ENCODE measurements around the gene BANP. TPM values are rescaled to one million over a fixed set of nuclear protein-coding genes. Genes with fewer than 3 reads are reported as not detected.

Gene BANP
- total and polyA plus RNA-seq, 2 experiments from 2014 or later: 22.8 to 23.8 TPM

DNA sequence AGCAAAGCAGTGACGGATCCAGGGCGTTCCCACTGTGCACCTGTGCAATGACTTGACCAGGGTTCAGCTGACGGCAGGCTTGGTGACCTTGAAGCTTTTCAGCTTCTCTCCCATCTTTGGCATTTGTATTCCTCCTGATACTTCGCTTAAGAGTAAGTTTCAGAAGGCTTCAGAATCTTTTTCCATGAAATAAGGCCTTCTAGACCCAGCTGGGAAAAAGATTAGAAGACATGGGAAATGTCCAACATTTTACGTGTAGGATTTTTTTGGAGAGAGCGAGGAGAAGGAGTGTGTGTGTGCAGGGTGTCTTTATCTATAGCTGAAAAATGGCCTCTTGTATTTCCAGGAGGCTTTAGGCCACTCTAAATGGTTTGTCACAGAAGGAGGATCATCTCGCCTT lies 104.1 kb downstream of the BANP start:
- H3K36me3 ChIP-seq (replicated peaks; ENCODE audit: insufficient read depth, low read depth): no peaks in the 10 kb centered on the region
- 92% methylated on average over 7 of the region's 7 CpGs for WGBS (ENCODE audit: low lambda C conversion rate, missing lambda C conversion rate)

DNA sequence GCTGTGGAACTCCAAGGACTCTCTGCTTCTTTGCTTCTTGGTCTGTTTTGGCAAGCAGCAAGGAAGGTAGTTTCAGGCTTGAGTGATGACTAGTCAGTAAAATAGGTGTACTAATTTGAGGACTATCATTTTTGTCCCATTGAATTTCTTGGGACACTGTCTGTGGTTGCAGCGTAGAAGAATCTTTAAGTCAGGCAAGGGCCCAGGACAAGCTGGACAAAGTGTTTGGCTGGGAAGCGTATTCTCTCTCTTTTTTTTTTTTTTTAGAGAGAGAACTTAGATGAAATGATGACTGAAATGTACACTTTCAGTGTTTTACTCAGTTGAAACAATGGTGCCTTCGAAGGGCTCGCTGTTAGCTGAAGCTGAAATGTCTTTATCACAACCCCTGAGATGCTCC lies 105.0 kb downstream of the BANP start:
- no peaks in the 10 kb centered on the region for H3K79me2 ChIP-seq
- no peaks in the 10 kb centered on the region for H3K9me2 ChIP-seq (replicated peaks; ENCODE audit: insufficient read depth)
- TF ChIP-seq, protein P1, sequence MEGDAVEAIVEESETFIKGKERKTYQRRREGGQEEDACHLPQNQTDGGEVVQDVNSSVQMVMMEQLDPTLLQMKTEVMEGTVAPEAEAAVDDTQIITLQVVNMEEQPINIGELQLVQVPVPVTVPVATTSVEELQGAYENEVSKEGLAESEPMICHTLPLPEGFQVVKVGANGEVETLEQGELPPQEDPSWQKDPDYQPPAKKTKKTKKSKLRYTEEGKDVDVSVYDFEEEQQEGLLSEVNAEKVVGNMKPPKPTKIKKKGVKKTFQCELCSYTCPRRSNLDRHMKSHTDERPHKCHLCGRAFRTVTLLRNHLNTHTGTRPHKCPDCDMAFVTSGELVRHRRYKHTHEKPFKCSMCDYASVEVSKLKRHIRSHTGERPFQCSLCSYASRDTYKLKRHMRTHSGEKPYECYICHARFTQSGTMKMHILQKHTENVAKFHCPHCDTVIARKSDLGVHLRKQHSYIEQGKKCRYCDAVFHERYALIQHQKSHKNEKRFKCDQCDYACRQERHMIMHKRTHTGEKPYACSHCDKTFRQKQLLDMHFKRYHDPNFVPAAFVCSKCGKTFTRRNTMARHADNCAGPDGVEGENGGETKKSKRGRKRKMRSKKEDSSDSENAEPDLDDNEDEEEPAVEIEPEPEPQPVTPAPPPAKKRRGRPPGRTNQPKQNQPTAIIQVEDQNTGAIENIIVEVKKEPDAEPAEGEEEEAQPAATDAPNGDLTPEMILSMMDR (IDR thresholded peaks at IDR 0.05; ENCODE audit: poor library complexity): no peak
- TF ChIP-seq EZH2phosphoT487 (IDR thresholded peaks at IDR 0.05; ENCODE audit: low read depth, severe bottlenecking, unreplicated experiment): no peak
- TF ChIP-seq EZH2 (IDR thresholded peaks at IDR 0.05; ENCODE audit: borderline replicate concordance): no peak
- H3K36me3 ChIP-seq (replicated peaks; ENCODE audit: insufficient read depth, low read depth): no peaks in the 10 kb centered on the region
- no peaks in the 10 kb centered on the region for H3K27me3 ChIP-seq
- 79% methylated on average over 4 of the region's 4 CpGs for WGBS (ENCODE audit: low lambda C conversion rate, missing lambda C conversion rate)
- no peaks in the 10 kb centered on the region for H3K4me1 ChIP-seq (ENCODE audit: insufficient read depth)
- no peak overlapping the region for H3K4me2 ChIP-seq
- no peak overlapping the region for H3K4me3 ChIP-seq
- no peaks in the 10 kb centered on the region for H3K9me3 ChIP-seq (ENCODE audit: low read depth)
- no peaks in the 10 kb centered on the region for H4K20me1 ChIP-seq (ENCODE audit: insufficient read depth, poor library complexity, severe bottlenecking)
- DNase-seq (ENCODE audit: low spot score): no peak
- H2AFZ ChIP-seq: no peak overlapping the region
- no peak overlapping the region for H3K27ac ChIP-seq

More for the DNA sequence above, 104.1 kb downstream of the BANP start:
- H2AFZ ChIP-seq: no peak overlapping the region
- H3K27me3 ChIP-seq: no peaks in the 10 kb centered on the region
- no peak overlapping the region for H3K4me3 ChIP-seq
- no peak for DNase-seq (ENCODE audit: low spot score)
- H3K79me2 ChIP-seq: no peaks in the 10 kb centered on the region
- no peaks in the 10 kb centered on the region for H4K20me1 ChIP-seq (ENCODE audit: insufficient read depth, poor library complexity, severe bottlenecking)
- no peaks in the 10 kb centered on the region for H3K9me3 ChIP-seq (ENCODE audit: low read depth)
- H3K4me2 ChIP-seq: no peak overlapping the region
- TF ChIP-seq EZH2phosphoT487 (IDR thresholded peaks at IDR 0.05; ENCODE audit: low read depth, severe bottlenecking, unreplicated experiment): no peak
- TF ChIP-seq, protein P1 (IDR thresholded peaks at IDR 0.05; ENCODE audit: poor library complexity): no peak
- no peak for TF ChIP-seq EZH2 (IDR thresholded peaks at IDR 0.05; ENCODE audit: borderline replicate concordance)
- no peaks in the 10 kb centered on the region for H3K4me1 ChIP-seq (ENCODE audit: insufficient read depth)
- H3K27ac ChIP-seq: no peak overlapping the region
- H3K9me2 ChIP-seq (replicated peaks; ENCODE audit: insufficient read depth): no peaks in the 10 kb centered on the region

DNA sequence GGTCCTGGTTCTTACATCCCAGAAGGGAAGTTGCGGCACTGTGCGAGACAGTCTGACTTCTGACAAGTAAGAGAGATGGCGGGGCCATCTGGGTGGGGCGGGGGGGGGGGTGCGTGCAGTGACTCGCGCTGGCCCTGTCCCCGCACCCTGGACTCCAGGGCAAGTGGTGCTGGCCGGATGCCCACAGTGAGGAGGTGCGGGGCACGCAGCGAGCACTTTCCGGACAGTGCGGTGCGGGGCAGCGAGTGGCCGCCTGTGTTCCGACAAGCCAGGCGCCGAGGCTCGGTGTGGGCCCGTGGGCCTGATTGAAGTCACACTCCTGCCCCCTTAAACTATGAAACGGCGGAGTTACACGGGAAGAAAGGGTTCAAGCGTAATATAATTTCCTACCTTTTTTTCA lies 106.4 kb downstream of the BANP start:
- TF ChIP-seq, protein P1 (IDR thresholded peaks at IDR 0.05; ENCODE audit: poor library complexity): no peak
- no peak for TF ChIP-seq EZH2phosphoT487 (IDR thresholded peaks at IDR 0.05; ENCODE audit: low read depth, severe bottlenecking, unreplicated experiment)
- TF ChIP-seq EZH2 (IDR thresholded peaks at IDR 0.05; ENCODE audit: borderline replicate concordance): no peak

DNA sequence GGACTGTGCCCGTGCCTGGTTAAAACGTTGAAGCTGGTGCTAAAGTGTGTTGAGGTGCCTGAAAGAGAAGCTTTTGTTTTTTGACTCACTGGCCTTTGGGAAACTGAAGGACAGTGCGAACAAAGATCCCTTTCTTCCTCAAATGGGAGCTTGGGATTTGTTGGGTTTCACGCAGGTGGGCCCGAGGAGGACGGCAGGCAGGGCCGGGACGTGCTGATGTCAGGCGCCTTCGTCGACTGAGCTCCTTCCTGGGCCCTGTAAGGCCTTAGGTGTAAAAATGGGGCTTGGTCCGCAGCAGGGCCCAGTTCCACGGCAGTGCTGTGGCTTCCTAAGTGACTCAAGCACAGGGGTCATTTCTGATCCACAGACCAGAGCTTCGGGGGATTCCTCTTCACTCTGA lies 106.9 kb downstream of the BANP start:
- Histone ChIP-seq H2AFZ (no peak overlapping the region), H3K27me3 (no peaks in the 10 kb centered on the region), H3K36me3 (replicated peaks; ENCODE audit: insufficient read depth, low read depth) (no peaks in the 10 kb centered on the region), H3K27ac (no peak overlapping the region), H3K4me2 (no peak overlapping the region), H3K4me1 (ENCODE audit: insufficient read depth) (peaks cover 16% of the 10 kb centered on the region), H3K4me3 (no peak overlapping the region), H4K20me1 (ENCODE audit: insufficient read depth, poor library complexity, severe bottlenecking) (no peaks in the 10 kb centered on the region), H3K79me2 (no peaks in the 10 kb centered on the region), H3K9me3 (ENCODE audit: low read depth) (no peaks in the 10 kb centered on the region), H3K9me2 (replicated peaks; ENCODE audit: insufficient read depth) (no peaks in the 10 kb centered on the region)
- WGBS (ENCODE audit: low lambda C conversion rate, missing lambda C conversion rate): 94% methylated on average over 14 of the region's 14 CpGs
- no peak for DNase-seq (ENCODE audit: low spot score)
- TF ChIP-seq EZH2 (IDR thresholded peaks at IDR 0.05; ENCODE audit: borderline replicate concordance) (no peak), EZH2phosphoT487 (IDR thresholded peaks at IDR 0.05; ENCODE audit: low read depth, severe bottlenecking, unreplicated experiment) (no peak)
- TF ChIP-seq, protein P1 (IDR thresholded peaks at IDR 0.05; ENCODE audit: poor library complexity): no peak

More for the DNA sequence above, 106.4 kb downstream of the BANP start:
- no peak overlapping the region for H3K4me3 ChIP-seq
- no peak overlapping the region for H2AFZ ChIP-seq
- no peaks in the 10 kb centered on the region for H3K9me2 ChIP-seq (replicated peaks; ENCODE audit: insufficient read depth)
- H3K9me3 ChIP-seq (ENCODE audit: low read depth): no peaks in the 10 kb centered on the region
- H3K79me2 ChIP-seq: no peaks in the 10 kb centered on the region
- 89% methylated on average over 22 of the region's 26 CpGs for WGBS (ENCODE audit: low lambda C conversion rate, missing lambda C conversion rate)
- no peaks in the 10 kb centered on the region for H3K27me3 ChIP-seq
- no peaks in the 10 kb centered on the region for H4K20me1 ChIP-seq (ENCODE audit: insufficient read depth, poor library complexity, severe bottlenecking)
- no peaks in the 10 kb centered on the region for H3K36me3 ChIP-seq (replicated peaks; ENCODE audit: insufficient read depth, low read depth)
- H3K4me2 ChIP-seq: no peak overlapping the region
- no peak for DNase-seq (ENCODE audit: low spot score)
- no peak overlapping the region for H3K27ac ChIP-seq
- H3K4me1 ChIP-seq (ENCODE audit: insufficient read depth): peaks cover 11% of the 10 kb centered on the region
